Measurements from ENCODE around the gene FAM185A. TPM values are rescaled to one million over a fixed set of nuclear protein-coding genes. Genes with fewer than 3 reads are reported as not detected.

Gene FAM185A
- total RNA-seq, 4 donors from 2014 or later = 8.3 to 19.5 (median 11.9) TPM

DNA sequence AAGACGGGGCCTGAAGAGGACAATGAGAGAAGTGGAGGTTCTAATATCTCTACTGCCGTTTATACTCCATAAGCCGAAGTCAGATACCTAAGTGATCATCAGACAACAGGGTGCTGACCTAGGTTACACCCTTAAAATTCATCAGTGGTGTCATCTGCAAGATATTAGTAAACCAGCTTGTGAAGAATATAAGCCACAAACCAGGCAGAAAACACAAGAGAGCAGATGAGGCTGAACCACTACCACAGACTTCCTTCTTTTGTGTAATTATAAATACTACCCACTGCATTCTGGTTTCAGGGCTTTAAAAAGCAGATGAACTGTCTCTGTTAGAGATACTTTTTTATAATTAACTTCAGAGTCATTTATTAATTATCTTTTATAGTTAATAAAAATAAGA lies 95.1 kb downstream of the FAM185A start:
- no peaks in the 10 kb centered on the region for H3K9me3 ChIP-seq
- H3K4me3 ChIP-seq = no peak overlapping the region
- H3K27me3 ChIP-seq = no peaks in the 10 kb centered on the region
- no peak overlapping the region for H3K27ac ChIP-seq (replicated peaks in 1 of 4)
- DNase-seq (ENCODE audit: extremely low spot score) = no peak
- H3K4me1 ChIP-seq = no peaks in the 10 kb centered on the region
- WGBS = 97% methylated on average over 3 of the region's 3 CpGs
- intact Hi-C loops (cut with DNase I) = no loop called here
- TF ChIP-seq, protein P1, sequence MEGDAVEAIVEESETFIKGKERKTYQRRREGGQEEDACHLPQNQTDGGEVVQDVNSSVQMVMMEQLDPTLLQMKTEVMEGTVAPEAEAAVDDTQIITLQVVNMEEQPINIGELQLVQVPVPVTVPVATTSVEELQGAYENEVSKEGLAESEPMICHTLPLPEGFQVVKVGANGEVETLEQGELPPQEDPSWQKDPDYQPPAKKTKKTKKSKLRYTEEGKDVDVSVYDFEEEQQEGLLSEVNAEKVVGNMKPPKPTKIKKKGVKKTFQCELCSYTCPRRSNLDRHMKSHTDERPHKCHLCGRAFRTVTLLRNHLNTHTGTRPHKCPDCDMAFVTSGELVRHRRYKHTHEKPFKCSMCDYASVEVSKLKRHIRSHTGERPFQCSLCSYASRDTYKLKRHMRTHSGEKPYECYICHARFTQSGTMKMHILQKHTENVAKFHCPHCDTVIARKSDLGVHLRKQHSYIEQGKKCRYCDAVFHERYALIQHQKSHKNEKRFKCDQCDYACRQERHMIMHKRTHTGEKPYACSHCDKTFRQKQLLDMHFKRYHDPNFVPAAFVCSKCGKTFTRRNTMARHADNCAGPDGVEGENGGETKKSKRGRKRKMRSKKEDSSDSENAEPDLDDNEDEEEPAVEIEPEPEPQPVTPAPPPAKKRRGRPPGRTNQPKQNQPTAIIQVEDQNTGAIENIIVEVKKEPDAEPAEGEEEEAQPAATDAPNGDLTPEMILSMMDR (IDR thresholded peaks at IDR 0.05) = no peak
- TF ChIP-seq EP300 (IDR thresholded peaks at IDR 0.05) (no peak), POLR2AphosphoS5 (IDR thresholded peaks at IDR 0.05) (no peak), POLR2A (IDR thresholded peaks at IDR 0.05; ENCODE audit: low read depth) (no peak)
- H3K36me3 ChIP-seq = no peaks in the 10 kb centered on the region

DNA sequence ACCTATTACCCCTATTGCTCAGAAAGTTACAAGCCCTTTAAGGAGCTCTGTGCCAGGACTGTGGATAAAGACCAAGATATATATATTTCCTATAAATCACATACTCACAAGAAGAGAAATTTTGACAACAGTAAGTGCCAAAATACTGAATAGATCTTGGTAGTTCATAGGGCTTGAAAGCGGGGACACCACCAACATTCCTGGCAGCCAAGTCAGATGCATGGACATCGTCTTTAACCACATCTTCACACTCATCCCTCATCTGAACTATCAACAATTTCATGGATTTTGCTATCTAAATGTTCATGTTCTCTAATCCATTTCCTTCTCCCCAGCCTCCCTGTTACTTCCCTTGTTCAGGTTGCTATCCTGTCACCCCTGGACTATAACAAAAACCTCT lies 96.5 kb downstream of the FAM185A start:
- no peak overlapping the region for H3K4me3 ChIP-seq
- no peaks in the 10 kb centered on the region for H3K36me3 ChIP-seq
- 95% methylated on average over 2 of the region's 2 CpGs for WGBS
- intact Hi-C loops (cut with DNase I) = no loop called here
- TF ChIP-seq POLR2A (IDR thresholded peaks at IDR 0.05; ENCODE audit: low read depth) = no peak
- TF ChIP-seq, protein P1 (IDR thresholded peaks at IDR 0.05) = no peak
- no peak for TF ChIP-seq EP300 (IDR thresholded peaks at IDR 0.05)
- no peak for TF ChIP-seq POLR2AphosphoS5 (IDR thresholded peaks at IDR 0.05)
- no peaks in the 10 kb centered on the region for H3K9me3 ChIP-seq
- no peaks in the 10 kb centered on the region for H3K27me3 ChIP-seq
- H3K4me1 ChIP-seq = no peaks in the 10 kb centered on the region
- no peak overlapping the region for H3K27ac ChIP-seq (replicated peaks in 1 of 4)
- no peak for DNase-seq (ENCODE audit: extremely low spot score)

DNA sequence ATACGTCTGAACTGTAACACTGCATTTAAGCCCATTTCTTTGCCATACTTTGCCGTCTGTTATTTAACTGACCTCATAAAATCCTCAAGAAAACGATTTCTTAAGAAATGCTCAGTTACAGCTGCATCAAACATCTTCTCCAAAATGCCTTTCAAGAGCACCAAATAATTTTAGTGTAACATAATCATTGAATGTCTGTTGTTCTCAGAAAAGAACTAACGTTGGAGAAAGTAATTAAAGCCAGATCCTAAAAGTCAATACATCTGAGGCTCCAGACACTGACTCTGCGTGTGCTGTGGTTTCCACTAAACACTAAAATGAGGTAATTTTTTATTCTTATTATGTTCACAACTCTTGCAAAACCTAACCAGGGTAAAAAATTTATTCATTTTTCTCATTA lies 100.3 kb downstream of the FAM185A start:
- TF ChIP-seq EP300 (IDR thresholded peaks at IDR 0.05) (no peak), POLR2A (IDR thresholded peaks at IDR 0.05; ENCODE audit: low read depth) (no peak), POLR2AphosphoS5 (IDR thresholded peaks at IDR 0.05) (no peak)
- TF ChIP-seq, protein P1 (IDR thresholded peaks at IDR 0.05) = no peak
- intact Hi-C loops (cut with DNase I) = no loop called here
- Histone ChIP-seq H3K27ac (replicated peaks in 1 of 4) (no peak overlapping the region), H3K4me1 (no peaks in the 10 kb centered on the region), H3K27me3 (no peaks in the 10 kb centered on the region), H3K4me3 (no peak overlapping the region), H3K36me3 (no peaks in the 10 kb centered on the region), H3K9me3 (no peaks in the 10 kb centered on the region)
- no peak for DNase-seq (ENCODE audit: extremely low spot score)
- 71% methylated on average over 5 of the region's 5 CpGs for WGBS

DNA sequence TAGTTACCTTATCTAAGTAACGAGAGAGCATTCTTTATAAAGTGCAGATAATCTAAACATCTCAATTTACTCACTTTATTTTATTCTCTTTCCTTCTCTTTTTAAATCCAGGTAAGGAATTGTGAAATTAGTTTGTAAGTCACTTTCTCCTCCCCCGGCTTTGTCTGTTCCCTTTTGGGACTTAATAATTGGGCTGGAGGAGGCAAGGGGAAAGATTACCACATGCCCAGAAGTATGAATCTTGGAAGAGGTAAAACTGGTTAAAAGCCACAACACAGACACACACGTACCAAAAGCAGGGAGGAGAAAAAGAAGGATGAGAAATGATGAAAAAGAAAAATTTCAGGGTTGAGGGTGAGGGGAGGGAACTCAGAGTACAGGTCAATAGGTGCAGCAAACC lies 100.7 kb downstream of the FAM185A start:
- 71% methylated on average over 3 of the region's 3 CpGs for WGBS

DNA sequence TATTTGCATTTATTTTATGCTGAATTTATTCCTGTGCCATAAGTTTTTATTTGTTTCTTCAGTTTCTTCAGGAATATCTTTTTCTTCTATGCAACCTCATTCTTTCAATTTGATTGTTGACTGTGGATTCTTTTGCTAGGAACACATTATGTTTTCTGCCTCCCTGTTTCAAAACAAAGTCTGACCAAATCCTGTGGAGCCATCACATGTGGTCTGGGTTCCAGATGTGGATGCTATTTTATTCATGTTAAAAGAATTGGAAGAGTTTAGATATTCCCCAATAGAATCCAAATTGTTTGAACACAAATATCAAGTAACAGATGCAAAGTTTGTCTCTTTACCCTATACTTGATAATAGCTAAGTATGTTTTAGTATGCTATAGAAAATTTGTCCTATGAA lies 107.2 kb downstream of the FAM185A start:
- Histone ChIP-seq H3K27me3 (no peaks in the 10 kb centered on the region), H3K36me3 (no peaks in the 10 kb centered on the region), H3K27ac (replicated peaks in 1 of 4) (no peak overlapping the region), H3K4me1 (peaks cover 4 to 21% (median 17%) of the 10 kb centered on the region in 4 donors), H3K4me3 (no peak overlapping the region), H3K9me3 (no peaks in the 10 kb centered on the region)
- TF ChIP-seq, protein P1 (IDR thresholded peaks at IDR 0.05) = no peak
- TF ChIP-seq POLR2AphosphoS5 (IDR thresholded peaks at IDR 0.05) (no peak), EP300 (IDR thresholded peaks at IDR 0.05) (no peak), POLR2A (IDR thresholded peaks at IDR 0.05; ENCODE audit: low read depth) (no peak)
- intact Hi-C loops (cut with DNase I) = no loop called here
- DNase-seq (ENCODE audit: extremely low spot score) = no peak

More for the DNA sequence above, 100.7 kb downstream of the FAM185A start:
- H3K27me3 ChIP-seq = no peaks in the 10 kb centered on the region
- intact Hi-C loops (cut with DNase I) = no loop called here
- H3K4me1 ChIP-seq = no peaks in the 10 kb centered on the region
- H3K36me3 ChIP-seq = no peaks in the 10 kb centered on the region
- no peak for DNase-seq (ENCODE audit: extremely low spot score)
- no peak for TF ChIP-seq EP300 (IDR thresholded peaks at IDR 0.05)
- TF ChIP-seq POLR2A (IDR thresholded peaks at IDR 0.05; ENCODE audit: low read depth) = no peak
- no peak for TF ChIP-seq POLR2AphosphoS5 (IDR thresholded peaks at IDR 0.05)
- TF ChIP-seq, protein P1 (IDR thresholded peaks at IDR 0.05) = no peak
- H3K4me3 ChIP-seq = no peak overlapping the region
- H3K27ac ChIP-seq (replicated peaks in 1 of 4) = no peak overlapping the region
- H3K9me3 ChIP-seq = no peaks in the 10 kb centered on the region
